Cardiac muscle cell (in vitro differentiated cells and primary cell): ENCODE measurements around the gene MED13L. TPM values are rescaled to one million over a fixed set of nuclear protein-coding genes. Genes with fewer than 3 reads are reported as not detected.

ENCODE experiments used
- DNase-seq, 2 donors: peaks; one replicate each; pipeline versions ENCODE4 v3.0.0 to v3.0.0-alpha.2; 2010 to 2017; ENCODE audit warnings: low read depth in 1 of 2, low spot score in 1 of 2
- H3K27ac ChIP-seq: fragments of 200-600 bp; sonication (generic); 2 replicates; pipeline ENCODE4 v1.5.1; 2016
- H3K27me3 ChIP-seq: fragments of 200-600 bp; sonication (generic); 2 replicates; pipeline ENCODE4 v1.6.0; 2016; ENCODE audit warnings: control low read depth
- H3K36me3 ChIP-seq: fragments of 200-600 bp; sonication (generic); 2 replicates; pipeline ENCODE4 v1.5.1; 2016; ENCODE audit warnings: control low read depth
- H3K4me1 ChIP-seq: fragments of 200-600 bp; sonication (generic); 2 replicates; pipeline ENCODE4 v1.8.1; 2017; ENCODE audit warnings: low read depth, mild to moderate bottlenecking, mixed run types
- H3K4me3 ChIP-seq: fragments of 200-600 bp; sonication (generic); 2 replicates; pipeline ENCODE4 v1.5.1; 2016; ENCODE audit warnings: mild to moderate bottlenecking
- H3K9me3 ChIP-seq: fragments of 200-600 bp; sonication (generic); 2 replicates; pipeline ENCODE4 v1.5.1; 2017; ENCODE audit warnings: low read depth, mild to moderate bottlenecking, control low read depth
- polyA plus RNA-seq: library from polyadenylated mRNA; unstranded; fragments of >200 nt; fragmentation: Nextera tagmentation; extraction: Ambion mirVana; gene quantifications from 2 replicates; pipeline ENCODE4 v1.2.1, GENCODE V29; 2016
- total RNA-seq: library from RNA; depleted of rRNA; stranded (reverse); fragments of >200 nt; gene quantifications from 2 replicates; pipeline ENCODE4 v1.2.3, GENCODE V29; 2016
- TF ChIP-seq, protein P1 (sequence below): IDR thresholded peaks from 2 replicates; pipeline ENCODE4 v1.5.1; 2012; ENCODE audit warnings: low read depth, mild to moderate bottlenecking, low read length

MED13L gene
- total and polyA plus RNA-seq, 2 experiments from 2014 or later, result 31.3 to 94.3 TPM

- DNase-seq, result no peak
- no peak overlapping the region for H3K27ac ChIP-seq
- TF ChIP-seq, protein P1, sequence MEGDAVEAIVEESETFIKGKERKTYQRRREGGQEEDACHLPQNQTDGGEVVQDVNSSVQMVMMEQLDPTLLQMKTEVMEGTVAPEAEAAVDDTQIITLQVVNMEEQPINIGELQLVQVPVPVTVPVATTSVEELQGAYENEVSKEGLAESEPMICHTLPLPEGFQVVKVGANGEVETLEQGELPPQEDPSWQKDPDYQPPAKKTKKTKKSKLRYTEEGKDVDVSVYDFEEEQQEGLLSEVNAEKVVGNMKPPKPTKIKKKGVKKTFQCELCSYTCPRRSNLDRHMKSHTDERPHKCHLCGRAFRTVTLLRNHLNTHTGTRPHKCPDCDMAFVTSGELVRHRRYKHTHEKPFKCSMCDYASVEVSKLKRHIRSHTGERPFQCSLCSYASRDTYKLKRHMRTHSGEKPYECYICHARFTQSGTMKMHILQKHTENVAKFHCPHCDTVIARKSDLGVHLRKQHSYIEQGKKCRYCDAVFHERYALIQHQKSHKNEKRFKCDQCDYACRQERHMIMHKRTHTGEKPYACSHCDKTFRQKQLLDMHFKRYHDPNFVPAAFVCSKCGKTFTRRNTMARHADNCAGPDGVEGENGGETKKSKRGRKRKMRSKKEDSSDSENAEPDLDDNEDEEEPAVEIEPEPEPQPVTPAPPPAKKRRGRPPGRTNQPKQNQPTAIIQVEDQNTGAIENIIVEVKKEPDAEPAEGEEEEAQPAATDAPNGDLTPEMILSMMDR, result no peak
- H3K4me3 ChIP-seq, result no peak overlapping the region
- no peaks in the 10 kb centered on the region for H3K9me3 ChIP-seq
- no peaks in the 10 kb centered on the region for H3K36me3 ChIP-seq
- no peaks in the 10 kb centered on the region for H3K27me3 ChIP-seq
- H3K4me1 ChIP-seq, result peaks cover 66% of the 10 kb centered on the region
Observed at GRCh38 chr12:116155383-116155782, 122.1 kb downstream of the MED13L start.

DNA sequence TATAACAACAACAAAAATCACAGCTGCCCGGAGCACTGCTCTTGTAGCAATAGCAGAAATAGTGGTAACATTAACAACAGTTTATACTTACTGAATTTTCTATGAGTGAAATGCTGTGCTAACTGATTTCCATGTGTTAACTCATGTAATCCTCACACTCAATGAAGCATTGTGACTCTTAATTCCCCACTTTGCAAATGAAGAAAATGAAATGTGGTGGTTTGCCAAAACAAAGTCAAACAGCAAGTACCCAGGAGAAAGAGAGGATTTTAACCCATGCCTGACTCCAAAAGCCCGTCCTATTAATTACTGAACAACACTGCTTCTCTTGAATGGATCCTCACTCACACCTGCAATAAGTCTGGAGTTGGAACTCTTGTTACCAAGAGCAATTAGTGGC, 123.5 kb downstream of the MED13L start:
- Histone ChIP-seq H3K9me3 (no peaks in the 10 kb centered on the region), H3K4me1 (peaks cover 66% of the 10 kb centered on the region), H3K4me3 (no peak overlapping the region), H3K27me3 (no peaks in the 10 kb centered on the region), H3K36me3 (no peaks in the 10 kb centered on the region), H3K27ac (peak overlapping the region; percentile 17)
- DNase-seq, result no peak
- TF ChIP-seq, protein P1, result no peak

DNA sequence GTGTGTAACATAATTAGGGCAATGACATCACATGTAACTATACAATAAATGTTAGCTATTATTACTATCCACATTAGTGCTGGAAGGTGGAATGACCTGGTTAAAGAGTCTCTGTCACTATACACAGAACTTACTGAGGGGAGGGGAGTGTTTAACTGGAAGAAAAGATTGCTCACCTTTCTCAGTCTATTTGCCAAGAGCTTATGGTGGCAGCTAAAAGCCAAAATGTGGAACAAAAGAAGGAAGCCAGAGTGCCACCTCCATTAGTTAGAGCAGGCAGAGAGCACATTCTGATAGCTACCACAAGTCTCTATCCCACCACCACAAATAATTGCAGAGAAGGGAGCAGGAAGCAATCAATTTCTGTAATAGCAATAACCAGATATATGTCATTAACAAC, 124.4 kb downstream of the MED13L start:
- no peak for DNase-seq
- Histone ChIP-seq H3K4me1 (peaks cover 66% of the 10 kb centered on the region), H3K9me3 (no peaks in the 10 kb centered on the region), H3K36me3 (no peaks in the 10 kb centered on the region), H3K27ac (peak overlapping the region; percentile 17), H3K27me3 (no peaks in the 10 kb centered on the region), H3K4me3 (no peak overlapping the region)
- TF ChIP-seq, protein P1, result no peak

DNA sequence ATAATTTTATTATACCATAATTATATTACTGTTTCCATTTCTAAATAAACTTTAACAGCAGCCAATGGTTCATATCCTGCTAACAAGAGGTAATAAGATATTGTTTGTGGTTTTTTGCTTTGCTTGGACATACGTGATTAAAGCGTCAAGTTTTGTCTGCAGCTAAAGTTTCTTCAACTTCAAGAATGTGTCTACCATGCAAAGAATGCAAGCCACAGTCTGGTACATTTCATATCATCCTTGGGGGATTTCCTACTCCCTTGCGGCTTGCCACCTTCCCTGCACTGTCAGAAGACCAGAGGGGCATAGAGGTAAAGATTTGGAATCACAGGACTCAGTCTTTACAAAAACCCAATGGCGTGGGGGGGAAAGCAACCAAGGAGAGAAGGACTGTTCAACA, 125.2 kb downstream of the MED13L start:
- Histone ChIP-seq H3K9me3 (no peaks in the 10 kb centered on the region), H3K36me3 (no peaks in the 10 kb centered on the region), H3K4me1 (peaks cover 59% of the 10 kb centered on the region), H3K27ac (peak overlapping the region; percentile 44), H3K27me3 (no peaks in the 10 kb centered on the region), H3K4me3 (no peak overlapping the region)
- peak in 1 of 2 donors; percentile 91 for DNase-seq
- TF ChIP-seq, protein P1, result no peak

DNA sequence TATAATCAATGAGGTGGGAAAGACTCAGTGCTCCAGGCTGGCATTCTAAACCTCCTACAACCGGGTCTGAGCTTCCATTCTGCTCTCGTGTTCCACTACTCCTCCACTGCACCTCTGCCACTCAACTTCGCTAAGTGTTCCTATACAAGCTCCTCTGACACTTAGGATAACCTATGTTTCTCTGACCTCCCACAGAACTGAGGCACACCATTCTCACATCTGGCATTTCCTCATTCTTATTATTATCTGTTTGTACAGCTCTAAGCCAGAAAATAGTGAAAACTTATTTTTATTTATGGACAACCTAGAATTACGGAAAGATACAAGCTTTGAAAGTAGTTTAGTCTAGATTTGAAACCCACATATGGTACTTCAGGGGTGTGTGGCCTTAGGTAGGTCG, 127.0 kb downstream of the MED13L start:
- DNase-seq, result peak in 1 of 2 donors; percentile 33
- H3K4me1 ChIP-seq, result peaks cover 62% of the 10 kb centered on the region
- H3K27ac ChIP-seq, result peak overlapping the region; percentile 25
- H3K36me3 ChIP-seq, result no peaks in the 10 kb centered on the region
- TF ChIP-seq, protein P1, result no peak
- H3K9me3 ChIP-seq, result no peaks in the 10 kb centered on the region
- no peak overlapping the region for H3K4me3 ChIP-seq
- no peaks in the 10 kb centered on the region for H3K27me3 ChIP-seq

DNA sequence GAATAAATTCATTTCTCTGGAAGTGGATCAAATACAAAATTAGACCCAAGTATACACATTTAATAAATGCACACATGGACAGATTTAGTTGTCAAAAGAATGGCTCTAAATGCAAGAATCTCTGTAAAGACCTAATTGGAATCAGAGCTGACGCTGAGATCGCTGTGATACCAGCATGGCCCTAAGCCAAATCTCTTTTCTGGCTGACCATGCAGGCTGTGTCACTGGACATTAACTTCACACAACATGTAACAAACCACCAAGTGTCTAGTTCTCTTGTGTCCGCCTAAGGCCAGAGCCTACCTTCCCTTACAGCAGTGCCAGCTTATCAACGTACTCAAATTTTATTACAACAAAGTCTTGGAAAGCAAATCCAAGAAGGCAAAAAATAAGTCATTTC, 127.5 kb downstream of the MED13L start:
- no peak for DNase-seq
- H3K4me3 ChIP-seq, result no peak overlapping the region
- TF ChIP-seq, protein P1, result no peak
- peak overlapping the region; percentile 25 for H3K27ac ChIP-seq
- no peaks in the 10 kb centered on the region for H3K27me3 ChIP-seq
- no peaks in the 10 kb centered on the region for H3K36me3 ChIP-seq
- H3K4me1 ChIP-seq, result peaks cover 62% of the 10 kb centered on the region
- H3K9me3 ChIP-seq, result no peaks in the 10 kb centered on the region
